Osteoblast (primary cell): Measurements from ENCODE around the gene RPL31. TPM values are rescaled to one million over a fixed set of nuclear protein-coding genes. Genes with fewer than 3 reads are reported as not detected.

Source experiments
- DNase-seq: peaks from one replicate; pipeline ENCODE4 v3.0.0; 2011; ENCODE audit warnings: low spot score, mixed read lengths; ENCODE audit not compliant: insufficient read length; ENCODE audit errors: missing footprints
- H2AFZ ChIP-seq: 2 replicates; pipeline ENCODE4 v1.6.0; 2011; ENCODE audit warnings: mild to moderate bottlenecking, low read length
- H3K27ac ChIP-seq: 2 replicates; pipeline ENCODE4 v1.5.1; 2011; ENCODE audit warnings: mild to moderate bottlenecking, low read depth, low read length, moderate library complexity
- H3K27me3 ChIP-seq: 2 replicates; pipeline ENCODE4 v1.6.0; 2012; ENCODE audit warnings: mild to moderate bottlenecking, control low read depth, inconsistent platforms, low read length, moderate library complexity; ENCODE audit not compliant: insufficient read depth
- H3K36me3 ChIP-seq: 2 replicates; pipeline ENCODE4 v1.5.1; 2011; ENCODE audit warnings: mild to moderate bottlenecking, low read length, control low read depth, moderate library complexity; ENCODE audit not compliant: insufficient read depth
- H3K4me1 ChIP-seq: 2 replicates; pipeline ENCODE4 v1.5.1; 2011; ENCODE audit warnings: mild to moderate bottlenecking, low read length, control low read depth, moderate library complexity; ENCODE audit not compliant: insufficient read depth
- H3K4me2 ChIP-seq: 2 replicates; pipeline ENCODE4 v1.6.0; 2011; ENCODE audit warnings: mild to moderate bottlenecking, low read length; ENCODE audit not compliant: insufficient read depth
- H3K4me3 ChIP-seq: fragments of 200-600 bp; sonication (generic); 3 replicates; pipeline ENCODE4 v1.5.1; 2012; ENCODE audit warnings: mild to moderate bottlenecking, low read length, inconsistent platforms; ENCODE audit not compliant: insufficient read depth
- H3K79me2 ChIP-seq: 2 replicates; pipeline ENCODE4 v1.6.0; 2012; ENCODE audit warnings: mild to moderate bottlenecking, low read length, control low read depth, inconsistent platforms; ENCODE audit not compliant: insufficient read depth
- H3K9me3 ChIP-seq: 2 replicates; pipeline ENCODE4 v1.5.1; 2011; ENCODE audit warnings: low read depth, low read length, control low read depth
- H4K20me1 ChIP-seq: 2 replicates; pipeline ENCODE4 v1.6.0; 2012; ENCODE audit warnings: mild to moderate bottlenecking, low read length, control low read depth; ENCODE audit not compliant: insufficient read depth
- CTCF ChIP-seq: IDR thresholded peaks from 2 replicates; pipeline ENCODE4 v1.5.1; 2011; ENCODE audit warnings: mild to moderate bottlenecking, low read depth, low read length, moderate library complexity; ENCODE audit errors: extremely low read depth
- total RNA-seq: library from RNA; depleted of rRNA; stranded (reverse); fragments of >200 nt; gene quantifications from 2 replicates; pipeline ENCODE4 v1.2.3, GENCODE V29; 2012

RPL31 gene
- total RNA-seq, 1 donor = 760 TPM

GRCh38 chr2:101026923-101027469, 24.9 kb downstream of the RPL31 start:
- no peak for TF ChIP-seq CTCF
- Histone ChIP-seq H3K4me1 (no peaks in the 10 kb centered on the region), H3K27me3 (no peaks in the 10 kb centered on the region), H2AFZ (no peak overlapping the region), H3K4me3 (no peak overlapping the region), H3K79me2 (no peaks in the 10 kb centered on the region), H3K9me3 (no peaks in the 10 kb centered on the region), H3K27ac (no peak overlapping the region), H3K36me3 (no peaks in the 10 kb centered on the region), H4K20me1 (no peaks in the 10 kb centered on the region), H3K4me2 (no peak overlapping the region)
- DNase-seq = no peak

- Histone ChIP-seq H3K9me3 (no peaks in the 10 kb centered on the region), H3K27ac (no peak overlapping the region), H3K27me3 (no peaks in the 10 kb centered on the region), H3K36me3 (no peaks in the 10 kb centered on the region), H3K4me1 (no peaks in the 10 kb centered on the region), H3K79me2 (no peaks in the 10 kb centered on the region), H2AFZ (no peak overlapping the region), H4K20me1 (no peaks in the 10 kb centered on the region), H3K4me3 (no peak overlapping the region), H3K4me2 (no peak overlapping the region)
- no peak for DNase-seq
- no peak for TF ChIP-seq CTCF
Observed at GRCh38 chr2:101027852-101028251, 25.8 kb downstream of the RPL31 start.

- Histone ChIP-seq H3K27ac (no peak overlapping the region), H3K36me3 (no peaks in the 10 kb centered on the region), H3K27me3 (no peaks in the 10 kb centered on the region), H3K79me2 (no peaks in the 10 kb centered on the region), H3K9me3 (no peaks in the 10 kb centered on the region), H3K4me2 (no peak overlapping the region), H3K4me3 (no peak overlapping the region), H2AFZ (no peak overlapping the region), H4K20me1 (no peaks in the 10 kb centered on the region), H3K4me1 (no peaks in the 10 kb centered on the region)
- peak; percentile 39 for DNase-seq
- no peak for TF ChIP-seq CTCF
Observed at GRCh38 chr2:101030866-101031554, 28.9 kb downstream of the RPL31 start.

- Histone ChIP-seq H3K27ac (no peak overlapping the region), H3K27me3 (no peaks in the 10 kb centered on the region), H3K4me2 (no peak overlapping the region), H3K9me3 (no peaks in the 10 kb centered on the region), H4K20me1 (no peaks in the 10 kb centered on the region), H2AFZ (no peak overlapping the region), H3K36me3 (no peaks in the 10 kb centered on the region), H3K4me1 (no peaks in the 10 kb centered on the region), H3K79me2 (no peaks in the 10 kb centered on the region), H3K4me3 (no peak overlapping the region)
- TF ChIP-seq CTCF = no peak
- DNase-seq = peak; percentile 18
Observed at GRCh38 chr2:101032084-101032776, 30.1 kb downstream of the RPL31 start.
